Keratinocyte (primary cell): ENCODE measurements around the gene ACAD9. TPM values are rescaled to one million over a fixed set of nuclear protein-coding genes. Genes with fewer than 3 reads are reported as not detected.

Experiments
- DNase-seq: peaks from one replicate; pipeline ENCODE4 v3.0.0-alpha.2; 2011; ENCODE audit warnings: low read depth, missing footprints, low spot score
- FAIRE-seq: peaks from 2 replicates; lab custom pipeline; 2011; peaks lifted over from hg19 to GRCh38; lab: Jason Lieb, UNC
- H2AFZ ChIP-seq: 2 replicates; pipeline ENCODE4 v1.6.0; 2012; ENCODE audit warnings: low read length, control low read depth, inconsistent platforms; ENCODE audit not compliant: control insufficient read depth
- H3K27ac ChIP-seq: 2 replicates; pipeline ENCODE4 v1.5.1; 2011; ENCODE audit warnings: low read length; ENCODE audit not compliant: control insufficient read depth, insufficient read depth
- H3K27me3 ChIP-seq: 3 replicates; pipeline ENCODE4 v1.6.0; 2011; ENCODE audit warnings: low read length; ENCODE audit not compliant: control insufficient read depth, insufficient read depth; ENCODE audit errors: extremely low read depth
- H3K36me3 ChIP-seq, 2 experiments: 2 replicates in 1 of 2; 3 replicates in 1 of 2; pipeline ENCODE4 v1.5.1; 2011; ENCODE audit warnings: low read length in 2 of 2, mild to moderate bottlenecking in 1 of 2; ENCODE audit not compliant: control insufficient read depth in 2 of 2, insufficient read depth in 2 of 2; ENCODE audit errors: extremely low read depth in 1 of 2
- H3K4me1 ChIP-seq: 3 replicates; pipeline ENCODE4 v1.5.1; 2011; ENCODE audit warnings: low read length; ENCODE audit not compliant: control insufficient read depth, insufficient read depth; ENCODE audit errors: extremely low read depth
- H3K4me2 ChIP-seq: 3 replicates; pipeline ENCODE4 v1.6.0; 2011; ENCODE audit warnings: low read depth, low read length; ENCODE audit not compliant: control insufficient read depth, insufficient read depth; ENCODE audit errors: extremely low read depth
- H3K4me3 ChIP-seq, 3 experiments: fragments of 200-600 bp in 1 of 3; sonication (generic) in 1 of 3; 2 replicates in 2 of 3; 3 replicates in 1 of 3; pipeline ENCODE4 v1.5.1; 2011 to 2016; ENCODE audit warnings: low read length in 3 of 3, mild to moderate bottlenecking in 3 of 3, control low read depth in 2 of 3, inconsistent platforms in 1 of 3, low read depth in 1 of 3, mixed read lengths in 1 of 3, mixed run types in 1 of 3, moderate library complexity in 1 of 3; ENCODE audit not compliant: control insufficient read depth in 2 of 3, insufficient read depth in 2 of 3; ENCODE audit errors: extremely low read depth in 1 of 3
- H3K79me2 ChIP-seq: 2 replicates; pipeline ENCODE4 v1.6.0; 2012; ENCODE audit warnings: low read length; ENCODE audit not compliant: control insufficient read depth, insufficient read depth
- H3K9ac ChIP-seq: 3 replicates; pipeline ENCODE4 v1.6.0; 2011; ENCODE audit warnings: low read length; ENCODE audit not compliant: control insufficient read depth, insufficient read depth; ENCODE audit errors: extremely low read depth
- H3K9me1 ChIP-seq: 3 replicates; pipeline ENCODE4 v1.6.0; 2011; ENCODE audit warnings: low read length; ENCODE audit not compliant: control insufficient read depth, insufficient read depth; ENCODE audit errors: extremely low read depth
- H3K9me3 ChIP-seq: 2 replicates; pipeline ENCODE4 v1.5.1; 2012; ENCODE audit warnings: low read depth, low read length; ENCODE audit not compliant: control insufficient read depth
- H4K20me1 ChIP-seq: 3 replicates; pipeline ENCODE4 v1.6.0; 2011; ENCODE audit warnings: low read length; ENCODE audit not compliant: control insufficient read depth, insufficient read depth; ENCODE audit errors: extremely low read depth
- CTCF ChIP-seq, 3 experiments: IDR thresholded peaks in 1 of 3; conservative IDR thresholded peaks in 1 of 3; optimal IDR thresholded peaks in 1 of 3; 2 replicates in 2 of 3; 3 replicates in 1 of 3; pipeline versions ENCODE3 to v1.5.1; 2011; ENCODE audit warnings: low read length in 3 of 3, mild to moderate bottlenecking in 3 of 3, moderate library complexity in 2 of 3, control low read depth in 1 of 3, inconsistent platforms in 1 of 3; ENCODE audit not compliant: insufficient read depth in 2 of 3; ENCODE audit errors: extremely low read depth in 1 of 3
- EZH2 ChIP-seq: IDR thresholded peaks from one replicate; pipeline ENCODE4 v1.6.1; 2012; ENCODE audit warnings: inconsistent platforms, mild to moderate bottlenecking, low read length, moderate library complexity
- dilution Hi-C: fragments of 300-500 bp; cut with MboI; formaldehyde crosslinking; loops from one replicate; pipeline ENCODE4 v1.7.0; 2020; ENCODE audit warnings: low sequenced_read_pairs; ENCODE audit not compliant: extremely low pct_ligation_motif_present
- polyA plus RNA-seq, 5 experiments: library from polyadenylated mRNA; depleted of rRNA in 3 of 5; stranded (reverse) in 3 of 5; stranded (forward) in 1 of 5; unstranded in 1 of 5; fragments of >200 nt; gene quantifications; 1 replicate in 1 of 5; 2 replicates in 3 of 5; 3 replicates in 1 of 5; pipeline versions ENCODE4 v1.2.1 to v1.2.3, GENCODE V29; 2011 to 2012; ENCODE audit warnings: missing spikeins in 2 of 5, low read depth in 1 of 5, low replicate concordance in 1 of 5

The ACAD9 gene
- polyA plus RNA-seq, 1 donor (not counting 4 experiments of a cell fraction or from before 2014, with no cell fraction given) = 36.6 TPM

GRCh38 chr3:128942161-128942952 is 62.9 kb downstream of the ACAD9 start:
- H3K27ac ChIP-seq = no peak overlapping the region
- DNase-seq (no peak), FAIRE-seq (no peak)
- no peaks in the 10 kb centered on the region for H3K9me3 ChIP-seq
- H3K36me3 ChIP-seq = no peaks in the 10 kb centered on the region
- H3K9me1 ChIP-seq = no peaks in the 10 kb centered on the region
- H3K4me2 ChIP-seq = no peak overlapping the region
- no peak overlapping the region for H2AFZ ChIP-seq
- H3K4me1 ChIP-seq = no peaks in the 10 kb centered on the region
- no peak overlapping the region for H3K4me3 ChIP-seq
- no peak for TF ChIP-seq EZH2
- TF ChIP-seq CTCF (optimal IDR thresholded peaks at IDR 0.05 in 1 of 3, IDR thresholded peaks at IDR 0.05 in 1 of 3, conservative IDR thresholded peaks at IDR 0.05 in 1 of 3; ENCODE audit: extremely low read depth in 1 of 3, insufficient read depth in 2 of 3, low read length in 3 of 3) = no peak
- H3K9ac ChIP-seq = no peak overlapping the region
- H4K20me1 ChIP-seq = no peaks in the 10 kb centered on the region
- dilution Hi-C loops = no loop called here
- H3K79me2 ChIP-seq = no peaks in the 10 kb centered on the region
- H3K27me3 ChIP-seq = no peaks in the 10 kb centered on the region

- Histone ChIP-seq H3K4me1 (no peaks in the 10 kb centered on the region), H3K79me2 (no peaks in the 10 kb centered on the region), H3K9ac (no peak overlapping the region), H4K20me1 (no peaks in the 10 kb centered on the region), H3K27ac (no peak overlapping the region), H3K27me3 (no peaks in the 10 kb centered on the region), H3K36me3 (no peaks in the 10 kb centered on the region), H3K9me1 (no peaks in the 10 kb centered on the region), H3K4me3 (no peak overlapping the region), H3K9me3 (no peaks in the 10 kb centered on the region), H3K4me2 (no peak overlapping the region), H2AFZ (no peak overlapping the region)
- FAIRE-seq (no peak), DNase-seq (no peak)
- TF ChIP-seq CTCF (optimal IDR thresholded peaks at IDR 0.05 in 1 of 3, IDR thresholded peaks at IDR 0.05 in 1 of 3, conservative IDR thresholded peaks at IDR 0.05 in 1 of 3; ENCODE audit: extremely low read depth in 1 of 3, insufficient read depth in 2 of 3, low read length in 3 of 3) (no peak), EZH2 (no peak)
- dilution Hi-C loops = no loop called here
These were observed 65.8 kb downstream of the ACAD9 start for GRCh38 chr3:128945041-128945877.
